HG03439 (cell line): ENCODE results near the gene CBX4.

Experiments used
- ATAC-seq: cut with Tn5 transposase; IDR thresholded peaks from one replicate; pipeline ENCODE4 v1.9.1; 2021; ENCODE audit warnings: mild to moderate bottlenecking, moderate library complexity; ENCODE audit not compliant: unreplicated experiment

CBX4 gene

GRCh38 chr17:79831265-79832217, 7.7 kb downstream of the CBX4 start:
- no peak for ATAC-seq

DNA sequence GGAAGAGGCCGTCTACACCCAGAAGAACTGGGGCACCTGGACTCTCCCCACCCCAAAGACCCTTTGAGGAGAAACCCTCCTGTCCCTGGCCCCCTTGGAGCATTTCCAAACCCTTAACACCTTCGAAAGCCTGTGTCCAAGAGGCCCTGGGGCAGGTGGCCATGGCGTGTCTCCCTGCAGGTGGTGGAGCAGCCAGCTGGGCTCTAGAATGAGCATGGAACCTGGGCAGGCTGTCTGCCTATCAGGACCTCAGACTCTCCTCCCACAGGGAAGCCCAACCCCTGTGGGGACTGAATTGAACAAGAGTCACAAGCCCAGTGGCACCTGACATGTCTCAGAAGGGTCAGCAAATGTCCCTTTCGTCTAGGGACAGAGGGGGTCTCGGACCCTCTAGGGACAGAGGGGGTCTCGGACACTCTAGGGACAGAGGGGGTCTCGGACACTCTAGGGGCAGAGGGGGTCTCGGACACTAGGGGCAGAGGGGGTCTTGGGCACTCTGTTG, 8.4 kb downstream of the CBX4 start:
- no peak for ATAC-seq

DNA sequence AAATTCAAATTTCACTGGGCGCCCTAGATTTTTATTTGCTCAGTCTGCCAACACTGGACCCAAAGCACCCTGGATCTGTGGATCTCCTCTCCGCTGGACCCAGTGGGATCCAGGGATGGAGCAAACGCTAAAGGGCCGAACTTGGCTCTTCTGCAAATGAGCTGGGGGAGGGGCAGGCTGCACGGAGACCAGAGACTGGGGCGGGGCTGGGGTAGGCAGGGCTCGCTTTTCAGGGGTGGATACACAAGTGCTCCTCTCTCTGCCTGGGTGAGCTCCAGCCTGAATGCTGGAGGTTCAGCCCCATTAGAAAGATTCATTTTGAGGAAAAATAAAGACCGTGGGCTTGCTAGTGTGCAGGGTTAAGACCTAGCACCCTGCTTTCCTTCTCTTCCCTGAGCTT, 8.9 kb downstream of the CBX4 start:
- ATAC-seq, result no peak

- ATAC-seq, result no peak
Measured at GRCh38 chr17:79829457-79829856, 9.8 kb downstream of the CBX4 start.

DNA sequence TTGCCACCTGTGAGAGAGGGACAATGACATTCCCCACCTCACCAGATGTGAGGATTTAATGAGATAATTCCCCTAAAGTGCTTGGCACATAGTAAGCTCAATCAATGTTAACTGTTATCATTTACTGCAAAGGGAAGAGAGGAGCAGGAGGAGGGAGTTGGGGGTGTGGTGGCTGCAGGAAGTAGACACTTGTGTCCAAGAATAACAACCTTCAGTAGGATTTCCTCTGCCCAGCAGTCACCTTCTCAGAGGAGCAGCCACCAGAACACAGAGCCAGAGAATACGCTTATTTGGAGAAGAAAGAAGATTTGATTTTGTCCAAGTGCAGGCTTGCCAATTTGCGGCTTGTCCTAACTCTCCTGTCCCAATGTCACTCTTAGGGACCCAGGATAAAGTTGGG, 10.2 kb downstream of the CBX4 start:
- ATAC-seq, result no peak

GRCh38 chr17:79826841-79827578, 12.2 kb downstream of the CBX4 start:
- no peak for ATAC-seq

GRCh38 chr17:79826204-79826680, 13.0 kb downstream of the CBX4 start:
- ATAC-seq, result no peak

DNA sequence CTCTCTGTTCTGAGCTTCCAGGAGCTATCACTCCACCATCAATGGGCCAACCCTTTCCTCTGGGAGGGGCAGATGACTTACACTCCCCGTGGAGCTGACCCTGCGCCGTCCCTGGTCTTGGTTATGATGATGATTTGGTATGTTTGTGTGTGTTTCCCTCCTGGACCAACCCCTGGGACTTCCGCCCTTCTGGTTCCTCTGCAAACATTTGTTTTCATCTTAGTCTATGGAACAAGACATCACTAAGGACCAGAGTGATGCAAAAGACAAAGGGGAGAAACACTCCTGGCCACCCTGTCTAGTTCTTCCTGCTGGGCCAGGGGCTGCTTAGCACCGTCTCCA, 13.7 kb downstream of the CBX4 start:
- no peak for ATAC-seq

DNA sequence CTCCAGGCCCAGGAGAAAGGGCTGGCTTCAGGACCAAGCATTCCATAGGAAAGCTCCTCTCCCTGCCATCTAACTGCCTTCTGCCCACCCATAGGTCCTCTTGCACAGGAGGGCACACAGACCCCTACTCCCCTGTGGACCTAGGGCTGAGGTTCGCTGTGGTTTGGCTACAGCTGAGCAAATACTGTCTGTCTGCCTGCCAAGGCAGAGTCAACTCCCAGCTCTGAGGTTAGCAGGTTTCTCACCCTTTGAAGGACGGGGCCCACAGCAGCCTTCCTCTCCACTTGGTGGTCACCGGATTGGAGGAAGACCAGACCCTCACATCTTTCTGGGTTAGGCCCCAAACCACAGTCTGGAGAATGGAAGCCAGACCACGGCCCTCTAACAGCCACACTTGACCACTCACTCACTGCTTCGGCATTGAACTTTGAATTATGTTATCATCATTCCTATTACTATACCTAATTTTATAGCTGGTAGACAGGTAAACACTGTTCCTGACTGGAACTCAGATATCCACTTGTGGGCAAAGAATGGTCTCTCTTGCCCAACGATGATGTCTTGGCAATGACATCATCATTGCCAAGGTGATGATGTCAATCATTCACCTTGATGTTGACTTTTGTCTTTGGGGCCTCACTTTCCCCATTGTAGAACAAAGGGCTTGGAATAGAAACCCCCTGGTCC, 14.2 kb downstream of the CBX4 start:
- ATAC-seq, result no peak

- no peak for ATAC-seq
Measured at GRCh38 chr17:79824234-79824633, 15.0 kb downstream of the CBX4 start.

GRCh38 chr17:79822583-79823124, 16.6 kb downstream of the CBX4 start:
- ATAC-seq, result no peak

GRCh38 chr17:79821331-79822095, 17.7 kb downstream of the CBX4 start:
- no peak for ATAC-seq

DNA sequence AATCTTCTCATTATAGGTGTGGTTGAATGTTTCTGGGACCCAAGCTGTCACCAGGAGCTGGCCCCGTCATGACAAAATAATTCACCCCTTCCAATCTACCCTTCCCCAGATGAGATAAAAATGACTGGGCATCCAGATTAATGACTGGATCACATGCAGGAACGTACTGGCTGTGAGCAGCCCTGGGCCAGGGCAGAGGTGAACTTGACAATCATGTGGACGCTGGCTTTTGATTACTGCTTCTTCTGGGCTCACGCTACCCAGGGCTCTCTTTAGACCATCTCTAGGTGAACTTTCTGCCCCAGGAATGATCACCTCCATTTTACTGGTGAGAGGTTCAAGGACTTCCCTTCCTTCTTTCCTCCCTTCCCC, 18.3 kb downstream of the CBX4 start:
- ATAC-seq, result no peak

GRCh38 chr17:79819534-79820276, 19.5 kb downstream of the CBX4 start:
- ATAC-seq, result no peak

- ATAC-seq, result no peak
Measured at GRCh38 chr17:79819085-79819484, 20.2 kb downstream of the CBX4 start.

DNA sequence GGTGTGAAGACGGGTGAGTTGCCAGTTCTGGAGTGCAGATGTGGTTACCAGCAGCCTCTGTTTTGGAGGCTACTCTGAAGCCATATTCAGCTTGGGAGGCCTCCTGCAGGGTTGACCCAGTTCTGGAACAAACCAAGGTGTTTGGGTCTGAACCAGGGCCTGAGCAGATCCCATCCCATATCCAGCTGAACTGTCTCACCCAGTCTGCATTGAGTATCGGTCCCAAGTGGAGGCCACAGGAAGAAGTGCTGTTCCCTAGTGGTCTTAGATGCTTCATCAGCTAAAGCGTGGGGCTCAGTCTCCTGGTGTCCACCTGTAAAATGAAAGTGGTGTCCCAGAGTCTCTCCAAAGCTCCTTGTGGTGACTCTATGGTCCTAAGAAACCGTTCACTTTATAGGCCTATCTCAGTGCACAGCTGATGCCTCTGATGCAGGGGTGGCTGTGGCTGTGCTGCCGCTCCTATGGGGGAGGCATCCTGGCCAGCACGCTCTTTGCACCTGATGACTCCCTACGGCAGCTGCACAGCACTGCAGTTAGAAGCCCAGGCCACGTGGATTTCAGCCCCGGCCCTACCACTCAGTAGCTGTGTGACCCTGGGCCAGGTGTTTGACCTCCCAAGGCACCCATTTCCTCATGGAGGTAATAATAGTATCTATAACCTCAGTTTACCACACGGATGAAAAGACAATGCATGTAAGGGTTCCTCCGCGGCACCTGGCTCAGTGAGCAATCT, 21.0 kb downstream of the CBX4 start:
- no peak for ATAC-seq

- ATAC-seq, result no peak
Measured at GRCh38 chr17:79815836-79816461, 23.3 kb downstream of the CBX4 start.
